BJ (cell line): ENCODE data around the gene ITGA11. TPM values are rescaled to one million over a fixed set of nuclear protein-coding genes. Genes with fewer than 3 reads are reported as not detected.

Experiments
- CTCF ChIA-PET: fragments of 350-600 bp; formaldehyde crosslinking; extraction: SDS; loops from one replicate; lab custom pipeline; 2021; ENCODE audit warnings: antibody characterized with exemption, inconsistent platforms; lab: Yijun Ruan, JAX
- POLR2A ChIA-PET: fragments of 300-600 bp; sonication (Branson Sonifier 250); formaldehyde crosslinking; extraction: SDS; loops from one replicate; lab custom pipeline; 2021; ENCODE audit warnings: antibody characterized with exemption; lab: Charles Lee
- DNase-seq: peaks from one replicate; pipeline ENCODE4 v3.0.0-alpha.2; 2011; ENCODE audit warnings: low read depth
- H3K27me3 ChIP-seq: 2 replicates; pipeline ENCODE4 v1.6.0; 2011; ENCODE audit warnings: low read length; ENCODE audit not compliant: control insufficient read depth, insufficient read depth
- H3K36me3 ChIP-seq: 2 replicates; pipeline ENCODE4 v1.5.1; 2011; ENCODE audit warnings: low read length; ENCODE audit not compliant: control insufficient read depth, insufficient read depth
- H3K4me3 ChIP-seq: 2 replicates; pipeline ENCODE4 v1.5.1; 2011; ENCODE audit warnings: low read depth, mild to moderate bottlenecking, control low read depth, low read length
- polyA plus RNA-seq: library from polyadenylated mRNA; depleted of rRNA; stranded (reverse); fragments of >200 nt; gene quantifications from 2 replicates; pipeline ENCODE4 v1.2.3, GENCODE V29; 2011
- TF ChIP-seq, protein P1 (sequence below): IDR thresholded peaks from 2 replicates; pipeline ENCODE4 v1.5.1; 2011; ENCODE audit warnings: low read depth, mild to moderate bottlenecking, control low read depth, inconsistent platforms, low read length, moderate library complexity; ENCODE audit not compliant: insufficient read depth

ITGA11 gene
- polyA plus RNA-seq, 1 experiment: 72.7 TPM

DNA sequence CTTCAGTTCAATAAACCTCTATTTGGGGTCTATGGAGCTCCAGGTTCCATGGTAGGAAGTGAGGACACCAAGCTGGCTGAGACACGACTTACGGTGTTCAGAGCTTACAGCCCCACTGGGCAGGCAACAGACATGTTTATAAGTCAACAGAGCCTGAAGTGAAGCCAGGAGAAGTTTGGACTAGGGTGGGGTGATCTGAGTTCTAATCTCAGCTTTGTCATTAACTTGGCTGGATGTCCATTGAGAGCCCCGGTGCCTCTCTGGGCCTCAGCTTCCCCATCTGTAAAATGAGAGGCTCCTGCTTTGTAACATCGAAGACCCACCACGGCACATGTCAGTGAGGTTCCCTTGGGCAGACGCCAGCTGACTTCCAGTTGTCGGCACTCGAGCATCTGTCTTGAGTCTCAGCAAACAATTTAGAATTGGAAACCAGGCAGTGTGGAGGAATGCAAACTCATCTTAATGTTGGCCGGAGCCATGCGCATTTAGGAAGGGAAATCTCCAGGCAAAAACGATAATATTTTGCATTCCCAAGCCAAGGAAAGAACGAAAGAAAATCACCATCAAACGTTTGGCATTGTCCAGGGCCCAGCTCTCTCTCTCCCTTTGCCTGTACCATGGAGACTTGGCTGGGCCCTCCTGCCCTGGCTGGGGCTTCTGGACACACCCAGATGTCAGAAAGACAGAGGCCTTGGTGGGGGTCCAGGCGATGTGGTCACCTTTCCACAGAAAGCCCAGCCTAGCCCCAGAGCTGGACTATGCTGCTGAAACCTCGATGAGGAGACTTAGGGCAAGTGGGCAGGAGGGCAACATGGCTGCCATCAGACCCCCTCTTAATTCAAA is 18.4 kb downstream of the ITGA11 start:
- no peak for DNase-seq
- CTCF ChIA-PET: interaction anchor here (0.8 to 1.2 kb wide), 3 partner anchors 17 to 136 kb away, joined by 3 read pairs; no protein-coding TSS in a partner anchor
- no peak overlapping the region for H3K4me3 ChIP-seq

GRCh38 chr15:68412218-68412617 is 19.7 kb downstream of the ITGA11 start:
- TF ChIP-seq, protein P1, sequence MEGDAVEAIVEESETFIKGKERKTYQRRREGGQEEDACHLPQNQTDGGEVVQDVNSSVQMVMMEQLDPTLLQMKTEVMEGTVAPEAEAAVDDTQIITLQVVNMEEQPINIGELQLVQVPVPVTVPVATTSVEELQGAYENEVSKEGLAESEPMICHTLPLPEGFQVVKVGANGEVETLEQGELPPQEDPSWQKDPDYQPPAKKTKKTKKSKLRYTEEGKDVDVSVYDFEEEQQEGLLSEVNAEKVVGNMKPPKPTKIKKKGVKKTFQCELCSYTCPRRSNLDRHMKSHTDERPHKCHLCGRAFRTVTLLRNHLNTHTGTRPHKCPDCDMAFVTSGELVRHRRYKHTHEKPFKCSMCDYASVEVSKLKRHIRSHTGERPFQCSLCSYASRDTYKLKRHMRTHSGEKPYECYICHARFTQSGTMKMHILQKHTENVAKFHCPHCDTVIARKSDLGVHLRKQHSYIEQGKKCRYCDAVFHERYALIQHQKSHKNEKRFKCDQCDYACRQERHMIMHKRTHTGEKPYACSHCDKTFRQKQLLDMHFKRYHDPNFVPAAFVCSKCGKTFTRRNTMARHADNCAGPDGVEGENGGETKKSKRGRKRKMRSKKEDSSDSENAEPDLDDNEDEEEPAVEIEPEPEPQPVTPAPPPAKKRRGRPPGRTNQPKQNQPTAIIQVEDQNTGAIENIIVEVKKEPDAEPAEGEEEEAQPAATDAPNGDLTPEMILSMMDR: no peak
- no peaks in the 10 kb centered on the region for H3K36me3 ChIP-seq
- POLR2A ChIA-PET: no interaction called here
- H3K4me3 ChIP-seq: no peak overlapping the region
- H3K27me3 ChIP-seq: no peaks in the 10 kb centered on the region; the same call in 1 of the 2 replicates
- CTCF ChIA-PET: no interaction called here
- no peak for DNase-seq

More for the DNA sequence above, 18.4 kb downstream of the ITGA11 start:
- TF ChIP-seq, protein P1: no peak
- no peaks in the 10 kb centered on the region for H3K27me3 ChIP-seq
- POLR2A ChIA-PET: no interaction called here
- H3K36me3 ChIP-seq: no peaks in the 10 kb centered on the region

DNA sequence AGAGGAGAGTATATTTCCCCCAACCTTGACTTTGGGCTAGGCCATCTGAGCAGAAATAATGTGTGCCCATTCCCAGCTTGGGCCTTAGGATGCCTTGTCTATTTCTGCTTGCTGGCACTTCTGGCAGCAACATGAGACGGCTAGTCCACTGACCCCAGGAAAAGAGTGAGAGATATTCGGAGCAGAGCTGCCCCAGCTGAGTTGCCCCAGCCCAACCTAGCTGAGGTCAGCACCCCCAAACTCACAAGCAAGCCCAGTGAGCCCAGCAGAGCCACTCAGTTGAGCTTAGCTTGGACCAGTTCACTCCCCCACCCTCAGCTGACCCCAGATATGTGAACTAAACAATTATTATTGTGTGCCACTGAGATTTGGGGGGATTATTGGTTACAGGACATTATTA is 20.2 kb downstream of the ITGA11 start:
- ChIA-PET POLR2A (no interaction called here), CTCF (interaction anchor here (1.1 kb wide), 1 partner anchor 68 kb away, joined by 3 read pairs; no protein-coding TSS in a partner anchor)
- TF ChIP-seq, protein P1: no peak
- Histone ChIP-seq H3K4me3 (no peak overlapping the region), H3K36me3 (no peaks in the 10 kb centered on the region), H3K27me3 (no peaks in the 10 kb centered on the region; the same call in 1 of the 2 replicates)
- no peak for DNase-seq

DNA sequence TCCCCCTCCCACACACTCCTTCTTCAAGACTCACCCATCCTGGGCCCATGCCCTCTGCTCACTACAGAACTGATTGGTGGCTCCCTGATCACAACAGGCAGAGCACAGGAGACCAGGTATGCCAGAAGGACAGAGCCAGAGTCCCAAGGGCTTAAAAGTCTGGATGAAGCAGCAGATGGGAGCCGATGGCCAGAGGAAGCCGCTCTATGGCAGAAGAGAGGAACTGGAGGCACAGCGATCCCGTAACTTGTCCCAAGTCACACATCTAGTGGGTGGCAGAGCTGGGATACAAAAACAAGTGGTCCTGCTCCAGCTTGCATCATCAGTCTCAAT is 20.7 kb downstream of the ITGA11 start:
- ChIA-PET CTCF (interaction anchor here (1.1 kb wide), 1 partner anchor 67 kb away, joined by 3 read pairs; no protein-coding TSS in a partner anchor), POLR2A (interaction anchor here (0.6 kb wide), 1 partner anchor 970 kb away, joined by 3 read pairs; no protein-coding TSS in a partner anchor)
- H3K27me3 ChIP-seq: no peaks in the 10 kb centered on the region; the same call in 1 of the 2 replicates
- TF ChIP-seq, protein P1: no peak
- H3K4me3 ChIP-seq: no peak overlapping the region
- no peaks in the 10 kb centered on the region for H3K36me3 ChIP-seq
- no peak for DNase-seq
